Measurements from ENCODE around the gene SMNDC1.
"Not testable (repeated sequence)": the region's sequence is repeated elsewhere in the genome, so short reads cannot be mapped to it uniquely, and the experiment has no call there.

The SMNDC1 gene

GRCh38 chr10:110285501-110285900 is 19.2 kb downstream of the SMNDC1 start:
- no peak overlapping the region for H3K4me3 ChIP-seq (ENCODE audit: low read depth, low read length)

- H3K4me3 ChIP-seq (ENCODE audit: low read depth, low read length) = no peak overlapping the region
These were observed 20.5 kb downstream of the SMNDC1 start for GRCh38 chr10:110284262-110284661.

GRCh38 chr10:110279407-110279986 is 25.2 kb downstream of the SMNDC1 start:
- no peak overlapping the region for H3K4me3 ChIP-seq (ENCODE audit: low read depth, low read length)

- H3K4me3 ChIP-seq (ENCODE audit: low read depth, low read length) = no peak overlapping the region
These were observed 25.9 kb downstream of the SMNDC1 start for GRCh38 chr10:110278562-110279406.

- H3K4me3 ChIP-seq (ENCODE audit: low read depth, low read length) = no peak overlapping the region
These were observed 27.1 kb downstream of the SMNDC1 start for GRCh38 chr10:110277591-110277990.

GRCh38 chr10:110276603-110277002 is 28.1 kb downstream of the SMNDC1 start:
- H3K4me3 ChIP-seq (ENCODE audit: low read depth, low read length) = no peak overlapping the region

GRCh38 chr10:110275128-110275729 is 29.5 kb downstream of the SMNDC1 start:
- H3K4me3 ChIP-seq (ENCODE audit: low read depth, low read length) = no peak overlapping the region

GRCh38 chr10:110274647-110275046 is 30.1 kb downstream of the SMNDC1 start:
- no peak overlapping the region for H3K4me3 ChIP-seq (ENCODE audit: low read depth, low read length)

- no peak overlapping the region for H3K4me3 ChIP-seq (ENCODE audit: low read depth, low read length)
These were observed 30.6 kb downstream of the SMNDC1 start for GRCh38 chr10:110274072-110274627.

GRCh38 chr10:110273474-110273873 is 31.2 kb downstream of the SMNDC1 start:
- no peak overlapping the region for H3K4me3 ChIP-seq (ENCODE audit: low read depth, low read length)

- H3K4me3 ChIP-seq (ENCODE audit: low read depth, low read length) = not testable (repeated sequence)
These were observed 31.7 kb downstream of the SMNDC1 start for GRCh38 chr10:110272995-110273394.

GRCh38 chr10:110269374-110270318 is 35.1 kb downstream of the SMNDC1 start:
- no peak overlapping the region for H3K4me3 ChIP-seq (ENCODE audit: low read depth, low read length)

GRCh38 chr10:110268971-110269370 is 35.7 kb downstream of the SMNDC1 start:
- H3K4me3 ChIP-seq (ENCODE audit: low read depth, low read length) = no peak overlapping the region

- no peak overlapping the region for H3K4me3 ChIP-seq (ENCODE audit: low read depth, low read length)
These were observed 36.3 kb downstream of the SMNDC1 start for GRCh38 chr10:110268442-110268841.

- no peak overlapping the region for H3K4me3 ChIP-seq (ENCODE audit: low read depth, low read length)
These were observed 37.4 kb downstream of the SMNDC1 start for GRCh38 chr10:110267276-110267675.

GRCh38 chr10:110265573-110266193 is 39.0 kb downstream of the SMNDC1 start:
- no peak overlapping the region for H3K4me3 ChIP-seq (ENCODE audit: low read depth, low read length)

GRCh38 chr10:110263164-110263563 is 41.6 kb downstream of the SMNDC1 start:
- no peak overlapping the region for H3K4me3 ChIP-seq (ENCODE audit: low read depth, low read length)

GRCh38 chr10:110260746-110261477 is 43.8 kb downstream of the SMNDC1 start:
- H3K4me3 ChIP-seq (ENCODE audit: low read depth, low read length) = no peak overlapping the region

- no peak overlapping the region for H3K4me3 ChIP-seq (ENCODE audit: low read depth, low read length)
These were observed 45.4 kb downstream of the SMNDC1 start for GRCh38 chr10:110259317-110259716.

- H3K4me3 ChIP-seq (ENCODE audit: low read depth, low read length) = no peak overlapping the region
These were observed 46.2 kb downstream of the SMNDC1 start for GRCh38 chr10:110258542-110258941.
